IMR-90 (cell line): ENCODE measurements around the gene OR5AK2. TPM values are rescaled to one million over a fixed set of nuclear protein-coding genes. Genes with fewer than 3 reads are reported as not detected.

Source experiments
- ATAC-seq: fragments of 200-7000 bp; cut with Tn5 transposase; 2 replicates; pipeline ENCODE4 v1.9.1; 2020; ENCODE audit warnings: low read depth, mild to moderate bottlenecking, moderate library complexity
- Bru-seq: library from RNA; stranded (reverse); fragments of 400-500 nt; gene quantifications from one replicate; lab custom pipeline; 2021; lab: Mats Ljungman, UMichigan
- BruChase-seq, 2 experiments: library from RNA; stranded (reverse); fragments of 400-500 nt; gene quantifications; one replicate each; lab custom pipeline; 2021; lab: Mats Ljungman, UMichigan
- BruUV-seq: library from RNA; stranded (reverse); fragments of 400-500 nt; replicated peaks from 2 replicates; lab custom pipeline; 2021; lab: Mats Ljungman, UMichigan
- CTCF ChIA-PET: fragments of 300-600 bp; formaldehyde crosslinking; extraction: SDS; loops from one replicate; lab custom pipeline; 2021; ENCODE audit warnings: antibody characterized with exemption; lab: Yijun Ruan, JAX
- POLR2A ChIA-PET: fragments of 300-600 bp; sonication (Branson Sonifier 250); formaldehyde crosslinking; loops from one replicate; lab custom pipeline; 2022; ENCODE audit warnings: antibody characterized with exemption; ENCODE audit not compliant: unreplicated experiment; lab: Charles Lee
- DNase-seq: peaks from one replicate; pipeline ENCODE4 v3.0.0; 2013
- H2AFZ ChIP-seq: replicated peaks from 2 replicates; pipeline ENCODE3; 2013; ENCODE audit warnings: low read length, mild to moderate bottlenecking; ENCODE audit not compliant: poor library complexity
- H2AK5ac ChIP-seq: 2 replicates; pipeline ENCODE4 v1.6.1; 2013; ENCODE audit warnings: low read depth, low read length, inconsistent platforms
- H2AK9ac ChIP-seq: replicated peaks from 2 replicates; pipeline ENCODE3; 2013; ENCODE audit warnings: mild to moderate bottlenecking, low read depth, low read length, moderate library complexity; ENCODE audit not compliant: poor library complexity
- H2BK120ac ChIP-seq: 2 replicates; pipeline ENCODE4 v1.6.1; 2013; ENCODE audit warnings: low read depth, low read length, inconsistent platforms
- H2BK15ac ChIP-seq: 3 replicates; pipeline ENCODE4 v1.6.1; 2013; ENCODE audit warnings: low read depth, low read length, inconsistent platforms
- H2BK20ac ChIP-seq: 2 replicates; pipeline ENCODE4 v1.6.1; 2013; ENCODE audit warnings: low read depth, mild to moderate bottlenecking, inconsistent platforms, low read length, moderate library complexity
- H2BK5ac ChIP-seq: 2 replicates; pipeline ENCODE4 v1.6.1; 2013; ENCODE audit warnings: mild to moderate bottlenecking, low read depth, low read length, inconsistent platforms; ENCODE audit not compliant: poor library complexity, severe bottlenecking
- H3K14ac ChIP-seq: replicated peaks from 2 replicates; pipeline ENCODE4 v1.6.1; 2013; ENCODE audit warnings: low read depth, low read length, inconsistent platforms
- H3K18ac ChIP-seq: 2 replicates; pipeline ENCODE4 v1.6.1; 2013; ENCODE audit warnings: low read depth, low read length, control low read depth
- H3K23ac ChIP-seq: 2 replicates; pipeline ENCODE4 v1.6.1; 2013; ENCODE audit warnings: low read depth, low read length, inconsistent platforms
- H3K27ac ChIP-seq: 2 replicates; pipeline ENCODE4 v1.5.1; 2013; ENCODE audit warnings: mild to moderate bottlenecking, control low read depth, low read length; ENCODE audit not compliant: insufficient read depth
- H3K27me3 ChIP-seq: 2 replicates; pipeline ENCODE4 v1.6.1; 2013; ENCODE audit warnings: low read length; ENCODE audit not compliant: control insufficient read depth, insufficient read depth
- H3K36me3 ChIP-seq: 2 replicates; pipeline ENCODE4 v1.6.1; 2013; ENCODE audit warnings: low read length, mixed read lengths; ENCODE audit not compliant: control insufficient read depth, insufficient read depth
- H3K4ac ChIP-seq: 2 replicates; pipeline ENCODE4 v1.6.1; 2013; ENCODE audit warnings: low read depth, low read length, inconsistent platforms
- H3K4me1 ChIP-seq: 2 replicates; pipeline ENCODE4 v1.6.1; 2013; ENCODE audit warnings: low read length, mixed read lengths; ENCODE audit not compliant: control insufficient read depth, insufficient read depth
- H3K4me2 ChIP-seq: 2 replicates; pipeline ENCODE4 v1.6.1; 2013; ENCODE audit warnings: low read depth, mild to moderate bottlenecking, control low read depth, low read length, moderate library complexity
- H3K4me3 ChIP-seq: 2 replicates; pipeline ENCODE4 v1.5.1; 2013; ENCODE audit warnings: low read depth, mild to moderate bottlenecking, control low read depth, low read length, moderate library complexity; ENCODE audit not compliant: insufficient read depth
- H3K56ac ChIP-seq: 2 replicates; pipeline ENCODE4 v1.6.1; 2013; ENCODE audit warnings: low read length, inconsistent platforms; ENCODE audit not compliant: insufficient read depth; ENCODE audit errors: extremely low read depth
- H3K79me1 ChIP-seq, 2 experiments: 2 replicates each; pipeline ENCODE4 v1.6.1; 2013; ENCODE audit warnings: low read length in 2 of 2, inconsistent platforms in 1 of 2, low read depth in 1 of 2
- H3K9ac ChIP-seq: 2 replicates; pipeline ENCODE4 v1.6.1; 2013; ENCODE audit warnings: low read depth, low read length, control low read depth
- H3K9me1 ChIP-seq: 2 replicates; pipeline ENCODE4 v1.6.1; 2013; ENCODE audit warnings: low read length, inconsistent platforms; ENCODE audit not compliant: insufficient read depth
- H3K9me3 ChIP-seq: 2 replicates; pipeline ENCODE4 v1.6.1; 2013; ENCODE audit warnings: low read length; ENCODE audit not compliant: control insufficient read depth, insufficient read depth
- H4K20me1 ChIP-seq: 2 replicates; pipeline ENCODE4 v1.6.1; 2013; ENCODE audit warnings: low read length, inconsistent platforms; ENCODE audit not compliant: insufficient read depth
- H4K5ac ChIP-seq: 2 replicates; pipeline ENCODE4 v1.6.1; 2013; ENCODE audit warnings: mild to moderate bottlenecking, low read depth, low read length, control low read depth
- H4K8ac ChIP-seq, 2 experiments: 2 replicates each; pipeline ENCODE4 v1.6.1; 2013; ENCODE audit warnings: low read depth in 2 of 2, low read length in 2 of 2, control low read depth in 1 of 2, inconsistent platforms in 1 of 2
- H4K91ac ChIP-seq: 2 replicates; pipeline ENCODE4 v1.6.1; 2013; ENCODE audit warnings: low read depth, low read length, inconsistent platforms; ENCODE audit not compliant: insufficient read depth
- CEBPB ChIP-seq: IDR thresholded peaks from 2 replicates; pipeline ENCODE4 v1.6.1; 2012; ENCODE audit warnings: low read depth, low read length, improper control_type of control experiment
- CHD1 ChIP-seq: IDR thresholded peaks from 2 replicates; pipeline ENCODE4 v1.6.1; 2012; ENCODE audit warnings: low read depth, low read length, improper control_type of control experiment
- ELK1 ChIP-seq: fragments of 150-350 bp; IDR thresholded peaks from 2 replicates; pipeline ENCODE4 v1.6.1; 2016; ENCODE audit warnings: low read depth, mild to moderate bottlenecking, low read length, moderate library complexity, borderline replicate concordance
- FOS ChIP-seq: fragments of 150-350 bp; IDR thresholded peaks from 2 replicates; pipeline ENCODE4 v1.6.1; 2016; ENCODE audit warnings: low read depth, low read length
- MAFK ChIP-seq: IDR thresholded peaks from 2 replicates; pipeline ENCODE4 v1.6.1; 2012; ENCODE audit warnings: low read depth, low read length, improper control_type of control experiment
- MAZ ChIP-seq: IDR thresholded peaks from 2 replicates; pipeline ENCODE4 v1.6.1; 2012; ENCODE audit warnings: low read depth, mild to moderate bottlenecking, low read length, improper control_type of control experiment, moderate library complexity, borderline replicate concordance
- NFE2L2 ChIP-seq: fragments of 150-350 bp; IDR thresholded peaks from 2 replicates; pipeline ENCODE4 v1.6.1; 2016; ENCODE audit warnings: low read depth, mild to moderate bottlenecking, low read length
- POLR2A ChIP-seq: IDR thresholded peaks from 2 replicates; pipeline ENCODE4 v1.6.1; 2012; ENCODE audit warnings: mild to moderate bottlenecking, low read depth, low read length
- RAD21 ChIP-seq: IDR thresholded peaks from 2 replicates; pipeline ENCODE4 v1.6.1; 2012; ENCODE audit warnings: low read length, improper control_type of control experiment
- RCOR1 ChIP-seq: IDR thresholded peaks from 2 replicates; pipeline ENCODE4 v1.6.1; 2012; ENCODE audit warnings: mild to moderate bottlenecking, low read length, improper control_type of control experiment; ENCODE audit not compliant: insufficient replicate concordance
- RFX5 ChIP-seq: IDR thresholded peaks from 2 replicates; pipeline ENCODE4 v1.8.0; 2012; ENCODE audit warnings: low read depth, mild to moderate bottlenecking, low read length, moderate library complexity
- SMC3 ChIP-seq: fragments of 150-350 bp; IDR thresholded peaks from 2 replicates; pipeline ENCODE4 v1.6.1; 2016; ENCODE audit warnings: low read depth, mild to moderate bottlenecking, antibody characterized with exemption, low read length, moderate library complexity
- USF2 ChIP-seq: fragments of 150-350 bp; IDR thresholded peaks from 2 replicates; pipeline ENCODE4 v1.6.1; 2017; ENCODE audit warnings: mild to moderate bottlenecking, antibody characterized with exemption, low read length, low read depth
- WGBS, 2 experiments: methylation state at CpG; one replicate each; pipeline versions ENCODE4 v1.1.5 to v1.1.7; 2013; ENCODE audit warnings: missing lambda C conversion rate in 2 of 2; ENCODE audit not compliant: insufficient read length in 1 of 2; ENCODE audit errors: extremely low coverage in 2 of 2; 5-methylcytosine and 5-hydroxymethylcytosine counted together
- dilution Hi-C: fragments of 300-500 bp; cut with HindIII; formaldehyde crosslinking; loops from one replicate; pipeline ENCODE4 v1.14.3; 2018; ENCODE audit warnings: low sequenced_read_pairs; ENCODE audit not compliant: unreplicated experiment
- in situ Hi-C: fragments of 300-500 bp; cut with MboI; formaldehyde crosslinking; loops from 3 replicates; pipeline ENCODE4 v1.14.3; 2019; ENCODE audit warnings: low sequenced_read_pairs, inconsistent platforms, mixed read lengths
- intact Hi-C: fragments of 100-400 bp; cut with micrococcal nuclease; formaldehyde crosslinking; loops from 2 replicates; pipeline ENCODE4 v1.10.0; 2022
- long read RNA-seq: library from polyadenylated mRNA; unstranded; transcript quantifications from one replicate; pipeline ENCODE4 v2.0.0, GENCODE V29; 2021; ENCODE audit not compliant: unreplicated experiment
- polyA plus RNA-seq, 3 experiments: library from polyadenylated mRNA; depleted of rRNA; stranded (reverse); fragments of >200 nt; gene quantifications; 2 replicates each; pipeline ENCODE4 v1.2.3, GENCODE V29; 2012; ENCODE audit warnings: low replicate concordance in 1 of 3
- total RNA-seq: library from RNA; depleted of rRNA; stranded (reverse); fragments of >200 nt; gene quantifications from 2 replicates; pipeline ENCODE4 v1.2.3, GENCODE V29; 2012; rRNA removed

The OR5AK2 gene
- total RNA-seq (not detected in 2 replicates), polyA plus RNA-seq (2012; rRNA removed) (not detected in 2 replicates), Bru-seq, nascent RNA (not detected), BruChase-seq, experiment 1, labeled RNA remaining after a 6-hour chase (not detected), BruChase-seq, experiment 2, labeled RNA remaining after a 2-hour chase (not detected)
- not detected in 2 replicates for polyA plus RNA-seq (2012; cell fraction: cytosol; rRNA removed)
- polyA plus RNA-seq (2012; cell fraction: nucleus; rRNA removed; ENCODE audit: low replicate concordance): not detected in 2 replicates
- long read RNA-seq: 0 reads

GRCh38 chr11:56988614-56989013, at the start of gene OR5AK2:
TSS of gene OR5AK2 (plus strand) at chr11:56988914. CDS start at chr11:56988914, 0 bp downstream.
- Histone ChIP-seq H4K20me1 (no peaks in the 10 kb centered on the region), H4K5ac (no peak within 1 kb of the TSS), H3K27me3 (no peaks in the 10 kb centered on the region), H3K79me1 (no peaks in the 10 kb centered on the region), H2BK15ac (no peak within 1 kb of the TSS), H2AK5ac (no peak within 1 kb of the TSS), H2BK5ac (no peak within 1 kb of the TSS), H3K27ac (no peak within 1 kb of the TSS), H2AFZ (no peak within 1 kb of the TSS), H4K91ac (no peak within 1 kb of the TSS), H3K9me1 (no peaks in the 10 kb centered on the region), H3K4me1 (no peaks in the 10 kb centered on the region), H4K8ac (no peak within 1 kb of the TSS), H3K14ac (no peak within 1 kb of the TSS), H3K4ac (no peak within 1 kb of the TSS), H3K36me3 (no peaks in the 10 kb centered on the region), H3K4me2 (no peak within 1 kb of the TSS), H3K23ac (no peak within 1 kb of the TSS), H2BK20ac (no peak within 1 kb of the TSS), H3K56ac (no peak within 1 kb of the TSS), H3K18ac (no peak within 1 kb of the TSS), H2BK120ac (no peak within 1 kb of the TSS), H3K9me3 (no peaks in the 10 kb centered on the region), H3K4me3 (no peak within 1 kb of the TSS), H2AK9ac (no peak within 1 kb of the TSS), H3K9ac (no peak within 1 kb of the TSS)
- TF ChIP-seq MAFK: no peak
- no peak for TF ChIP-seq RAD21
- TF ChIP-seq ELK1: no peak
- TF ChIP-seq POLR2A: no peak
- no peak for TF ChIP-seq SMC3
- TF ChIP-seq MAZ: no peak
- no peak for TF ChIP-seq RFX5
- no peak for TF ChIP-seq USF2
- TF ChIP-seq NFE2L2: no peak
- TF ChIP-seq CHD1: no peak
- no peak for TF ChIP-seq RCOR1
- no peak for TF ChIP-seq CEBPB
- TF ChIP-seq FOS: no peak
- WGBS, 2 experiments: no CpG with 5 or more reads among the region's 1 CpG
- ATAC-seq (no peak), DNase-seq (no peak)
- dilution Hi-C loops (no loop called here), intact Hi-C loops (no loop called here), in situ Hi-C loops (no loop called here)
- ChIA-PET POLR2A (no interaction called here), CTCF (interaction anchor here (0.6 to 0.7 kb wide), 2 partner anchors 1419 to 1737 kb away, joined by 3 to 5 read pairs; no protein-coding TSS in a partner anchor)
- BruUV-seq: no TSS peak
